Coronary artery (tissue), 2 donors: ENCODE results near the gene HSD11B1L.
"Not testable (repeated sequence)": the region's sequence is repeated elsewhere in the genome, so short reads cannot be mapped to it uniquely, and the experiment has no call there.

Experiments
- DNase-seq: peaks from one replicate; pipeline ENCODE4 v3.0.0-alpha.2; 2017; ENCODE audit warnings: low spot score
- H3K27ac ChIP-seq, 2 donors: fragments of 200-600 bp; sonication (generic); one replicate each; pipeline ENCODE4 v1.5.1; 2016 to 2019
- H3K4me3 ChIP-seq: fragments of 200-600 bp; sonication (generic); 2 replicates; pipeline ENCODE4 v1.5.1; 2016; ENCODE audit warnings: mild to moderate bottlenecking, moderate library complexity
- TF ChIP-seq, protein P1 (sequence below): fragments of 200-600 bp; sonication (generic); IDR thresholded peaks from one replicate; pipeline ENCODE4 v1.5.1; 2019; ENCODE audit warnings: antibody characterized with exemption

The HSD11B1L gene

DNA sequence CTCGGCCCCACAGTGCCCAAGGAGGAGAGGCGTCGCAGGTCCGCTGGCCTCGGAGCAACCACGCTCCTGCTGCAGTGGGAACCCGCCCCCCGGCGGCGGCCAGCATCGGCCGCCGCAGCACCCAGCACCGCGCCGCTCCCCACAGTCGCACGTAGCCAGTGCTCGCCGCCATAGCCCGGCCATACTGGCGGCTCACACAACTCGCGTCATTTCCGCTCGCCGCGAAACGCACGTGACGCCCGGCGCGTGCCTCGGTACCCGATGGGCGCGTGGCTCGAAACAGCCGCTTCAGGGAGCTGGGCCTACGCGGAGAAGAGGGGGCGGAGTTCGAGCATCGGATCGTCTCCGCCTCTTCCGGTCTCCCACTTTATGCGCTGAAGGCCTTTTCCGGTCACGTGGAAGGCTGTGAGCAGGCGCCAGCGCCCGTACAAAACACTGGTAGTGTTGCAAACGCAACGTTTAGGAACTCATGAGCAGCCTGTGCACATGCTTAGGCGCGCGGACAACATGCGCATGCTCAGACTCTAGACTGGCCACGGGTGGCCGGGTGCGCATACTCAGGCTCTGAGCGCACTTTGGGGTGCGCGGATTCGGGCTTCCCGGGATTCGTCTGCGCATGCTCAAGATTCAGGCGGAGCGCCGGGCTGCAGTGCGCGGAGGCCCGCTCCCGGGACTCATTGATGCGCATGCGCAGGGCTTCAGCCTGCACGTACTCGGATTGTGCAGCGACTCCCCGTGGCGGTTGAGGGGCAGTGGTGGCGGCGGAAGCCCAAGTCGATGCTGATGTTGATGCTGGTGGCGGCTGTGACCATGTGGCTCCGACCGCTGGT lies 39.3 kb downstream of the HSD11B1L start, which contains the start of the genes CATSPERD and LONP1:
Gene CATSPERD (plus strand): TSS at position 677 of the 830 bp plus-strand sequence. CDS start 101 bp downstream, at position 778.
Gene LONP1 (minus strand): TSS at position 186 of the 830 bp plus-strand sequence. CDS start 14 bp downstream, at position 172.
- H3K27ac ChIP-seq = peak within 1 kb of the TSS; percentile 91 to 97
- peak within 1 kb of the TSS; percentile 87 for H3K4me3 ChIP-seq
- DNase-seq = peak; percentile 99
- TF ChIP-seq, protein P1, sequence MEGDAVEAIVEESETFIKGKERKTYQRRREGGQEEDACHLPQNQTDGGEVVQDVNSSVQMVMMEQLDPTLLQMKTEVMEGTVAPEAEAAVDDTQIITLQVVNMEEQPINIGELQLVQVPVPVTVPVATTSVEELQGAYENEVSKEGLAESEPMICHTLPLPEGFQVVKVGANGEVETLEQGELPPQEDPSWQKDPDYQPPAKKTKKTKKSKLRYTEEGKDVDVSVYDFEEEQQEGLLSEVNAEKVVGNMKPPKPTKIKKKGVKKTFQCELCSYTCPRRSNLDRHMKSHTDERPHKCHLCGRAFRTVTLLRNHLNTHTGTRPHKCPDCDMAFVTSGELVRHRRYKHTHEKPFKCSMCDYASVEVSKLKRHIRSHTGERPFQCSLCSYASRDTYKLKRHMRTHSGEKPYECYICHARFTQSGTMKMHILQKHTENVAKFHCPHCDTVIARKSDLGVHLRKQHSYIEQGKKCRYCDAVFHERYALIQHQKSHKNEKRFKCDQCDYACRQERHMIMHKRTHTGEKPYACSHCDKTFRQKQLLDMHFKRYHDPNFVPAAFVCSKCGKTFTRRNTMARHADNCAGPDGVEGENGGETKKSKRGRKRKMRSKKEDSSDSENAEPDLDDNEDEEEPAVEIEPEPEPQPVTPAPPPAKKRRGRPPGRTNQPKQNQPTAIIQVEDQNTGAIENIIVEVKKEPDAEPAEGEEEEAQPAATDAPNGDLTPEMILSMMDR = peak; percentile 89

GRCh38 chr19:5727453-5728050 lies 46.7 kb downstream of the HSD11B1L start:
- no peak overlapping the region for H3K4me3 ChIP-seq
- TF ChIP-seq, protein P1 = no peak
- no peak for DNase-seq
- H3K27ac ChIP-seq = no peak overlapping the region

DNA sequence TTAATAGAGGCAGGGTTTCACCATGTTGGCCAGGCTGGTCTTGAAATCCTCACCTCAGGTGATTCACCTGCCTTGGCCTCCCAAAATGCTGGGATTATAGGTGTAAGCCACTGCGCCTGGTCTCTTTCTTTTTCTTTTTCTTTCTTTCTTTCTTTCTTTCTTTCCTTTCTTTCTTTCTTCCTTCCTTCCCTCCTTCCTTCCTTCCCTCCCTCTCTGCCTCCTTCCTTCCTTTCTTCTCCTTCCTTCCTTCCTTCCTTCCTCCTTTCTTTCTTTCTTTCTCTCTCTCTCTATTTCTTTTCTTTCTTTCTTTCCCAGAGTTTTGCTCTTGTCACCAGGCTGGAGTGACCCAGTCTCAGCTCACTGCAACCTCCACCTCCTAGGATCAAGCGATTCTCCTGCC lies 52.3 kb downstream of the HSD11B1L start:
- DNase-seq, H3K27ac ChIP-seq, H3K4me3 ChIP-seq: not testable (repeated sequence)
